ENCODE measurements around the gene DTNB.

The DTNB gene

GRCh38 chr2:25532521-25532920, 140.9 kb downstream of the DTNB start:
- H3K4me3 ChIP-seq (ENCODE audit: low read depth, low read length): no peak overlapping the region
- no peak for TF ChIP-seq CTCF (conservative IDR thresholded peaks at IDR 0.05; ENCODE audit: low read depth, low read length)
- DNase-seq (ENCODE audit: low read depth): no peak

- no peak overlapping the region for H3K4me3 ChIP-seq (ENCODE audit: low read depth, low read length)
- DNase-seq (ENCODE audit: low read depth): no peak
- no peak for TF ChIP-seq CTCF (conservative IDR thresholded peaks at IDR 0.05; ENCODE audit: low read depth, low read length)
Measured at GRCh38 chr2:25529034-25529433, 144.3 kb downstream of the DTNB start.

- peak; percentile 81 for DNase-seq (ENCODE audit: low read depth)
- no peak overlapping the region for H3K4me3 ChIP-seq (ENCODE audit: low read depth, low read length)
- TF ChIP-seq CTCF (conservative IDR thresholded peaks at IDR 0.05; ENCODE audit: low read depth, low read length): no peak
Measured at GRCh38 chr2:25528173-25528572, 145.2 kb downstream of the DTNB start.

GRCh38 chr2:25524507-25524906, 148.9 kb downstream of the DTNB start:
- TF ChIP-seq CTCF (conservative IDR thresholded peaks at IDR 0.05; ENCODE audit: low read depth, low read length): no peak
- DNase-seq (ENCODE audit: low read depth): no peak
- H3K4me3 ChIP-seq (ENCODE audit: low read depth, low read length): no peak overlapping the region

- DNase-seq (ENCODE audit: low read depth): no peak
- no peak for TF ChIP-seq CTCF (conservative IDR thresholded peaks at IDR 0.05; ENCODE audit: low read depth, low read length)
- no peak overlapping the region for H3K4me3 ChIP-seq (ENCODE audit: low read depth, low read length)
Measured at GRCh38 chr2:25523060-25523459, 150.3 kb downstream of the DTNB start.

GRCh38 chr2:25521665-25522387, 151.6 kb downstream of the DTNB start:
- TF ChIP-seq CTCF (conservative IDR thresholded peaks at IDR 0.05; ENCODE audit: low read depth, low read length): peak; percentile 73
- H3K4me3 ChIP-seq (ENCODE audit: low read depth, low read length): peak overlapping the region; percentile 41
- DNase-seq (ENCODE audit: low read depth): peak; percentile 87

- no peak for TF ChIP-seq CTCF (conservative IDR thresholded peaks at IDR 0.05; ENCODE audit: low read depth, low read length)
- H3K4me3 ChIP-seq (ENCODE audit: low read depth, low read length): no peak overlapping the region
- no peak for DNase-seq (ENCODE audit: low read depth)
Measured at GRCh38 chr2:25521126-25521525, 152.3 kb downstream of the DTNB start.

Measured in choroid plexus epithelial cell (primary cell).